Activated CD4-positive, alpha-beta T cell treated with anti-CD3 and anti-CD28 coated beads, Interleukin-2, Interleukin-4, amounts not matched to agents 100 ng/mL and 50 ng/mL, durations not matched to agents 16 hours and 8 hours (primary cell): ENCODE measurements around the gene MXD4.
"Not testable (repeated sequence)": the region's sequence is repeated elsewhere in the genome, so short reads cannot be mapped to it uniquely, and the experiment has no call there.

ENCODE experiments used
- DNase-seq: peaks from one replicate; pipeline ENCODE4 v3.0.0-alpha.2; 2020; ENCODE audit warnings: low spot score

Gene MXD4

GRCh38 chr4:2250357-2251072, 11.4 kb downstream of the MXD4 start:
- DNase-seq = no peak

GRCh38 chr4:2249526-2250356, 12.2 kb downstream of the MXD4 start:
- no peak for DNase-seq

- DNase-seq = no peak
Measured at GRCh38 chr4:2248821-2249261, 13.1 kb downstream of the MXD4 start.

GRCh38 chr4:2248044-2248780, 13.7 kb downstream of the MXD4 start:
- no peak for DNase-seq

GRCh38 chr4:2247128-2248043, 14.5 kb downstream of the MXD4 start:
- no peak for DNase-seq

- DNase-seq = no peak
Measured at GRCh38 chr4:2246384-2247127, 15.4 kb downstream of the MXD4 start.

- DNase-seq = no peak
Measured at GRCh38 chr4:2245787-2246275, 16.1 kb downstream of the MXD4 start.

GRCh38 chr4:2245057-2245786, 16.7 kb downstream of the MXD4 start:
- no peak for DNase-seq

- DNase-seq = peak; percentile 12
Measured at GRCh38 chr4:2243681-2244380, 18.1 kb downstream of the MXD4 start.

- peak; percentile 100 for DNase-seq
Measured at GRCh38 chr4:2241410-2242353, 20.2 kb downstream of the MXD4 start, which contains the start of the genes HAUS3 and POLN. Gene HAUS3 (minus strand): TSS chr4:2242121. CDS start chr4:2240946, 1,175 bp downstream. Gene POLN (minus strand): TSS chr4:2242121. CDS start chr4:2229231, 12,890 bp downstream.

GRCh38 chr4:2241003-2241402, 20.9 kb downstream of the MXD4 start:
- DNase-seq = peak; percentile 28

- DNase-seq = no peak
Measured at GRCh38 chr4:2236944-2237666, 24.8 kb downstream of the MXD4 start.

- no peak for DNase-seq
Measured at GRCh38 chr4:2231082-2231481, 30.8 kb downstream of the MXD4 start.

GRCh38 chr4:2226261-2226660, 35.6 kb downstream of the MXD4 start:
- no peak for DNase-seq

GRCh38 chr4:2222838-2223237, 39.1 kb downstream of the MXD4 start:
- no peak for DNase-seq

GRCh38 chr4:2221378-2221777, 40.5 kb downstream of the MXD4 start:
- not testable (repeated sequence) for DNase-seq

- peak; percentile 75 for DNase-seq
Measured at GRCh38 chr4:2220016-2220630, 41.8 kb downstream of the MXD4 start.
